Keratinocyte (primary cell): ENCODE data around the gene AFM. TPM values are rescaled to one million over a fixed set of nuclear protein-coding genes. Genes with fewer than 3 reads are reported as not detected.

Experiments
- DNase-seq: peaks from one replicate; pipeline ENCODE4 v3.0.0-alpha.2; 2011; ENCODE audit warnings: low read depth, missing footprints, low spot score
- FAIRE-seq: peaks from 2 replicates; lab custom pipeline; 2011; peaks lifted over from hg19 to GRCh38; lab: Jason Lieb, UNC
- H2AFZ ChIP-seq: 2 replicates; pipeline ENCODE4 v1.6.0; 2012; ENCODE audit warnings: low read length, control low read depth, inconsistent platforms; ENCODE audit not compliant: control insufficient read depth
- H3K27ac ChIP-seq: 2 replicates; pipeline ENCODE4 v1.5.1; 2011; ENCODE audit warnings: low read length; ENCODE audit not compliant: control insufficient read depth, insufficient read depth
- H3K27me3 ChIP-seq: 3 replicates; pipeline ENCODE4 v1.6.0; 2011; ENCODE audit warnings: low read length; ENCODE audit not compliant: control insufficient read depth, insufficient read depth; ENCODE audit errors: extremely low read depth
- H3K36me3 ChIP-seq, 2 experiments: 2 replicates in 1 of 2; 3 replicates in 1 of 2; pipeline ENCODE4 v1.5.1; 2011; ENCODE audit warnings: low read length in 2 of 2, mild to moderate bottlenecking in 1 of 2; ENCODE audit not compliant: control insufficient read depth in 2 of 2, insufficient read depth in 2 of 2; ENCODE audit errors: extremely low read depth in 1 of 2
- H3K4me1 ChIP-seq: 3 replicates; pipeline ENCODE4 v1.5.1; 2011; ENCODE audit warnings: low read length; ENCODE audit not compliant: control insufficient read depth, insufficient read depth; ENCODE audit errors: extremely low read depth
- H3K4me2 ChIP-seq: 3 replicates; pipeline ENCODE4 v1.6.0; 2011; ENCODE audit warnings: low read depth, low read length; ENCODE audit not compliant: control insufficient read depth, insufficient read depth; ENCODE audit errors: extremely low read depth
- H3K4me3 ChIP-seq, 3 experiments: fragments of 200-600 bp in 1 of 3; sonication (generic) in 1 of 3; 2 replicates in 2 of 3; 3 replicates in 1 of 3; pipeline ENCODE4 v1.5.1; 2011 to 2016; ENCODE audit warnings: low read length in 3 of 3, mild to moderate bottlenecking in 3 of 3, control low read depth in 2 of 3, inconsistent platforms in 1 of 3, low read depth in 1 of 3, mixed read lengths in 1 of 3, mixed run types in 1 of 3, moderate library complexity in 1 of 3; ENCODE audit not compliant: control insufficient read depth in 2 of 3, insufficient read depth in 2 of 3; ENCODE audit errors: extremely low read depth in 1 of 3
- H3K79me2 ChIP-seq: 2 replicates; pipeline ENCODE4 v1.6.0; 2012; ENCODE audit warnings: low read length; ENCODE audit not compliant: control insufficient read depth, insufficient read depth
- H3K9ac ChIP-seq: 3 replicates; pipeline ENCODE4 v1.6.0; 2011; ENCODE audit warnings: low read length; ENCODE audit not compliant: control insufficient read depth, insufficient read depth; ENCODE audit errors: extremely low read depth
- H3K9me1 ChIP-seq: 3 replicates; pipeline ENCODE4 v1.6.0; 2011; ENCODE audit warnings: low read length; ENCODE audit not compliant: control insufficient read depth, insufficient read depth; ENCODE audit errors: extremely low read depth
- H3K9me3 ChIP-seq: 2 replicates; pipeline ENCODE4 v1.5.1; 2012; ENCODE audit warnings: low read depth, low read length; ENCODE audit not compliant: control insufficient read depth
- H4K20me1 ChIP-seq: 3 replicates; pipeline ENCODE4 v1.6.0; 2011; ENCODE audit warnings: low read length; ENCODE audit not compliant: control insufficient read depth, insufficient read depth; ENCODE audit errors: extremely low read depth
- CTCF ChIP-seq, 3 experiments: IDR thresholded peaks in 1 of 3; conservative IDR thresholded peaks in 1 of 3; optimal IDR thresholded peaks in 1 of 3; 2 replicates in 2 of 3; 3 replicates in 1 of 3; pipeline versions ENCODE3 to v1.5.1; 2011; ENCODE audit warnings: low read length in 3 of 3, mild to moderate bottlenecking in 3 of 3, moderate library complexity in 2 of 3, control low read depth in 1 of 3, inconsistent platforms in 1 of 3; ENCODE audit not compliant: insufficient read depth in 2 of 3; ENCODE audit errors: extremely low read depth in 1 of 3
- EZH2 ChIP-seq: IDR thresholded peaks from one replicate; pipeline ENCODE4 v1.6.1; 2012; ENCODE audit warnings: inconsistent platforms, mild to moderate bottlenecking, low read length, moderate library complexity
- dilution Hi-C: fragments of 300-500 bp; cut with MboI; formaldehyde crosslinking; loops from one replicate; pipeline ENCODE4 v1.7.0; 2020; ENCODE audit warnings: low sequenced_read_pairs; ENCODE audit not compliant: extremely low pct_ligation_motif_present
- polyA plus RNA-seq, 5 experiments: library from polyadenylated mRNA; depleted of rRNA in 3 of 5; stranded (reverse) in 3 of 5; stranded (forward) in 1 of 5; unstranded in 1 of 5; fragments of >200 nt; gene quantifications; 1 replicate in 1 of 5; 2 replicates in 3 of 5; 3 replicates in 1 of 5; pipeline versions ENCODE4 v1.2.1 to v1.2.3, GENCODE V29; 2011 to 2012; ENCODE audit warnings: missing spikeins in 2 of 5, low read depth in 1 of 5, low replicate concordance in 1 of 5

The AFM gene
- polyA plus RNA-seq, 1 donor (not counting 4 experiments of a cell fraction or from before 2014, with no cell fraction given), result not detected

- dilution Hi-C loops, result no loop called here
- Histone ChIP-seq H2AFZ (no peak overlapping the region), H3K4me3 (no peak overlapping the region), H3K9ac (no peak overlapping the region), H4K20me1 (no peaks in the 10 kb centered on the region), H3K4me2 (no peak overlapping the region), H3K27me3 (no peaks in the 10 kb centered on the region), H3K79me2 (no peaks in the 10 kb centered on the region), H3K4me1 (no peaks in the 10 kb centered on the region), H3K9me1 (no peaks in the 10 kb centered on the region), H3K36me3 (no peaks in the 10 kb centered on the region), H3K27ac (no peak overlapping the region), H3K9me3 (no peaks in the 10 kb centered on the region)
- FAIRE-seq (no peak), DNase-seq (no peak)
- TF ChIP-seq CTCF (optimal IDR thresholded peaks at IDR 0.05 in 1 of 3, IDR thresholded peaks at IDR 0.05 in 1 of 3, conservative IDR thresholded peaks at IDR 0.05 in 1 of 3; ENCODE audit: extremely low read depth in 1 of 3, insufficient read depth in 2 of 3, low read length in 3 of 3) (no peak), EZH2 (no peak)
These were observed 40.9 kb upstream of the AFM start for GRCh38 chr4:73440653-73441052.

- no peak for FAIRE-seq
- Histone ChIP-seq H4K20me1 (no peaks in the 10 kb centered on the region), H3K9me1 (no peaks in the 10 kb centered on the region), H3K9ac (no peak overlapping the region), H3K27me3 (no peaks in the 10 kb centered on the region), H3K36me3 (no peaks in the 10 kb centered on the region), H3K79me2 (no peaks in the 10 kb centered on the region), H3K4me2 (peak overlapping the region; percentile 51), H2AFZ (peak overlapping the region; percentile 50), H3K4me1 (peaks cover 1% of the 10 kb centered on the region), H3K4me3 (peak overlapping the region in 1 of 3 experiments; percentile 1), H3K27ac (no peak overlapping the region), H3K9me3 (no peaks in the 10 kb centered on the region)
- DNase-seq, result no peak
- dilution Hi-C loops, result no loop called here
- no peak for TF ChIP-seq EZH2
- TF ChIP-seq CTCF (optimal IDR thresholded peaks at IDR 0.05 in 1 of 3, IDR thresholded peaks at IDR 0.05 in 1 of 3, conservative IDR thresholded peaks at IDR 0.05 in 1 of 3; ENCODE audit: extremely low read depth in 1 of 3, insufficient read depth in 2 of 3, low read length in 3 of 3), result no peak
These were observed 39.3 kb upstream of the AFM start for GRCh38 chr4:73442275-73442674.
